IPS-18a (cell line): ENCODE measurements around the gene HEXD.
"Not testable (repeated sequence)": the region's sequence is repeated elsewhere in the genome, so short reads cannot be mapped to it uniquely, and the experiment has no call there.

Experiments
- H3K27ac ChIP-seq: one replicate; pipeline ENCODE4 v1.5.1; 2013; ENCODE audit warnings: low read length
- H3K27me3 ChIP-seq: one replicate; pipeline ENCODE4 v1.6.1; 2013; ENCODE audit warnings: mild to moderate bottlenecking, low read length; ENCODE audit not compliant: control insufficient read depth, insufficient read depth
- H3K36me3 ChIP-seq: one replicate; pipeline ENCODE4 v1.6.1; 2013; ENCODE audit warnings: low read depth, low read length; ENCODE audit not compliant: control insufficient read depth
- H3K4me1 ChIP-seq: one replicate; pipeline ENCODE4 v1.6.1; 2013; ENCODE audit warnings: low read depth, low read length; ENCODE audit not compliant: control insufficient read depth
- H3K4me3 ChIP-seq: one replicate; pipeline ENCODE4 v1.5.1; 2013; ENCODE audit warnings: low read length
- H3K9ac ChIP-seq: one replicate; pipeline ENCODE4 v1.6.1; 2013; ENCODE audit warnings: mild to moderate bottlenecking, low read length, moderate library complexity
- H3K9me3 ChIP-seq: one replicate; pipeline ENCODE4 v1.6.1; 2013; ENCODE audit warnings: low read depth, low read length; ENCODE audit not compliant: control insufficient read depth

The HEXD gene

GRCh38 chr17:82449131-82449882, 31.2 kb downstream of the HEXD start:
- Histone ChIP-seq H3K27me3 (no peaks in the 10 kb centered on the region), H3K27ac (no peak overlapping the region), H3K9me3 (no peaks in the 10 kb centered on the region), H3K4me1 (no peaks in the 10 kb centered on the region), H3K36me3 (peaks cover 4% of the 10 kb centered on the region), H3K4me3 (peak overlapping the region; percentile 73), H3K9ac (no peak overlapping the region)

- Histone ChIP-seq H3K4me1 (no peaks in the 10 kb centered on the region), H3K27ac (no peak overlapping the region), H3K27me3 (no peaks in the 10 kb centered on the region)
These were observed 31.8 kb downstream of the HEXD start for GRCh38 chr17:82449883-82450356.

GRCh38 chr17:82450357-82451106, 32.4 kb downstream of the HEXD start, which contains the start of gene CYBC1:
Gene CYBC1 (minus strand): TSS chr17:82450752. CDS start chr17:82449254, 1,498 bp downstream.
- no peaks in the 10 kb centered on the region for H3K4me1 ChIP-seq
- H3K9me3 ChIP-seq, result no peaks in the 10 kb centered on the region
- peaks cover 3% of the 10 kb centered on the region for H3K36me3 ChIP-seq
- H3K9ac ChIP-seq, result peak within 1 kb of the TSS; percentile 73
- no peak within 1 kb of the TSS for H3K27ac ChIP-seq
- peak within 1 kb of the TSS; percentile 73 for H3K4me3 ChIP-seq
- H3K27me3 ChIP-seq, result no peaks in the 10 kb centered on the region

More at GRCh38 chr17:82449883-82450356, 31.8 kb downstream of the HEXD start:
- Histone ChIP-seq H3K9ac (peak overlapping the region; percentile 73), H3K4me3 (peak overlapping the region; percentile 73), H3K9me3 (no peaks in the 10 kb centered on the region), H3K36me3 (peaks cover 4% of the 10 kb centered on the region)

- Histone ChIP-seq H3K27ac (no peak overlapping the region), H3K36me3 (no peaks in the 10 kb centered on the region), H3K9ac (no peak overlapping the region), H3K4me1 (no peaks in the 10 kb centered on the region), H3K4me3 (no peak overlapping the region), H3K9me3 (no peaks in the 10 kb centered on the region), H3K27me3 (no peaks in the 10 kb centered on the region)
These were observed 34.0 kb downstream of the HEXD start for GRCh38 chr17:82452162-82452561.

GRCh38 chr17:82453151-82453550, 35.0 kb downstream of the HEXD start:
- not testable (repeated sequence) for H3K4me3 ChIP-seq, H3K9ac ChIP-seq, H3K27me3 ChIP-seq, H3K4me1 ChIP-seq, H3K36me3 ChIP-seq, H3K27ac ChIP-seq, H3K9me3 ChIP-seq

GRCh38 chr17:82453706-82454105, 35.6 kb downstream of the HEXD start:
- H3K36me3 ChIP-seq, H3K4me3 ChIP-seq, H3K27me3 ChIP-seq, H3K4me1 ChIP-seq, H3K9me3 ChIP-seq, H3K9ac ChIP-seq, H3K27ac ChIP-seq: not testable (repeated sequence)

- Histone ChIP-seq H3K4me3 (peak overlapping the region; percentile 83), H3K4me1 (no peaks in the 10 kb centered on the region), H3K9me3 (no peaks in the 10 kb centered on the region), H3K27ac (no peak overlapping the region), H3K27me3 (no peaks in the 10 kb centered on the region), H3K9ac (no peak overlapping the region), H3K36me3 (peaks cover 12% of the 10 kb centered on the region)
These were observed 39.2 kb downstream of the HEXD start for GRCh38 chr17:82457073-82457928.

- Histone ChIP-seq H3K36me3 (peaks cover 17% of the 10 kb centered on the region), H3K9ac (peak overlapping the region; percentile 82), H3K27ac (no peak overlapping the region), H3K9me3 (no peaks in the 10 kb centered on the region), H3K4me3 (peak overlapping the region; percentile 83), H3K27me3 (no peaks in the 10 kb centered on the region), H3K4me1 (no peaks in the 10 kb centered on the region)
These were observed 39.7 kb downstream of the HEXD start for GRCh38 chr17:82457929-82458178.

- no peak within 1 kb of the TSS for H3K27ac ChIP-seq
- peak within 1 kb of the TSS; percentile 83 for H3K4me3 ChIP-seq
- H3K9ac ChIP-seq, result peak within 1 kb of the TSS; percentile 82
- no peaks in the 10 kb centered on the region for H3K27me3 ChIP-seq
- H3K4me1 ChIP-seq, result no peaks in the 10 kb centered on the region
- peaks cover 21% of the 10 kb centered on the region for H3K36me3 ChIP-seq
- no peaks in the 10 kb centered on the region for H3K9me3 ChIP-seq
These were observed 40.2 kb downstream of the HEXD start, which contains the start of gene NARF for GRCh38 chr17:82458179-82458884. Gene NARF (plus strand): TSS chr17:82458741. CDS start chr17:82458804, 63 bp downstream.

GRCh38 chr17:82458885-82459424, 40.8 kb downstream of the HEXD start:
- Histone ChIP-seq H3K27me3 (no peaks in the 10 kb centered on the region), H3K27ac (no peak overlapping the region), H3K36me3 (peaks cover 24% of the 10 kb centered on the region), H3K9ac (peak overlapping the region; percentile 67), H3K4me3 (peak overlapping the region; percentile 83), H3K9me3 (no peaks in the 10 kb centered on the region), H3K4me1 (no peaks in the 10 kb centered on the region)
